GM15510 (cell line): ENCODE data around the gene DEFB114.

Source experiments
- POLR2A ChIP-seq: IDR thresholded peaks from 3 replicates; pipeline ENCODE4 v1.6.1; 2011; ENCODE audit warnings: borderline replicate concordance; ENCODE audit not compliant: insufficient read length; ENCODE audit errors: extremely low read depth

DEFB114 gene

GRCh38 chr6:49951926-49952325, 12.0 kb downstream of the DEFB114 start:
- TF ChIP-seq POLR2A: no peak

GRCh38 chr6:49950415-49950751, 13.6 kb downstream of the DEFB114 start:
- TF ChIP-seq POLR2A: no peak

- no peak for TF ChIP-seq POLR2A
These were observed 14.9 kb downstream of the DEFB114 start for GRCh38 chr6:49949062-49949461.

- no peak for TF ChIP-seq POLR2A
These were observed 17.1 kb downstream of the DEFB114 start for GRCh38 chr6:49946835-49947234.

GRCh38 chr6:49939993-49940498, 23.9 kb downstream of the DEFB114 start:
- no peak for TF ChIP-seq POLR2A

GRCh38 chr6:49937811-49938210, 26.2 kb downstream of the DEFB114 start:
- TF ChIP-seq POLR2A: no peak

GRCh38 chr6:49937017-49937416, 26.9 kb downstream of the DEFB114 start:
- no peak for TF ChIP-seq POLR2A

- no peak for TF ChIP-seq POLR2A
These were observed 28.6 kb downstream of the DEFB114 start for GRCh38 chr6:49935387-49935786.

- no peak for TF ChIP-seq POLR2A
These were observed 29.2 kb downstream of the DEFB114 start for GRCh38 chr6:49934770-49935169.

- no peak for TF ChIP-seq POLR2A
These were observed 30.4 kb downstream of the DEFB114 start for GRCh38 chr6:49933526-49933925.

- no peak for TF ChIP-seq POLR2A
These were observed 34.6 kb downstream of the DEFB114 start for GRCh38 chr6:49929340-49929739.

- no peak for TF ChIP-seq POLR2A
These were observed 40.1 kb downstream of the DEFB114 start for GRCh38 chr6:49923826-49924225.

- TF ChIP-seq POLR2A: no peak
These were observed 43.9 kb downstream of the DEFB114 start for GRCh38 chr6:49919935-49920644.

- no peak for TF ChIP-seq POLR2A
These were observed 44.7 kb downstream of the DEFB114 start for GRCh38 chr6:49919261-49919660.

GRCh38 chr6:49918787-49919186, 45.2 kb downstream of the DEFB114 start:
- no peak for TF ChIP-seq POLR2A

GRCh38 chr6:49915035-49915434, 48.9 kb downstream of the DEFB114 start:
- TF ChIP-seq POLR2A: no peak
